LoVo (cell line): ENCODE data around the gene PLD5.
"Not testable (repeated sequence)": the region's sequence is repeated elsewhere in the genome, so short reads cannot be mapped to it uniquely, and the experiment has no call there.

ENCODE experiments used
- DNase-seq: peaks from one replicate; pipeline ENCODE4 v3.0.0-alpha.2; 2016; ENCODE audit warnings: low spot score

Gene PLD5

DNA sequence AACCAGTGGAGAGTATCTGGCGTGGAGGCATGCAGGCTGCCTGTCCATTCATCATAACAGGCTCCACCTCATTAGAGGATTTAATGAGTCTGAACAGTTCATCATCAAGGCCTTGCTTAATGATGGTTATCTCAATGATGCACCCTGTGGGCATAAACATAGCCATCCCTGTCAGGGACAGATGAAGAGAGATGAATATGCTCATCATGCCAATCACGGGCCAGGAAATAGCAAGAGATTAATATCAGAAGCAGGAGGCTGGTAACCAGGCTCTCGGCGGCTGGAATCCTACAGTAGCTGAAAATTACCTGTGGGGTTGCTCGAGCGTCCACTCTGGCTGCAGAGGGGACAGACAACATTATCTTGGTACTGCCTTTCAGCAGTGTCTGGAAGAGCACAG, 247.7 kb downstream of the PLD5 start:
- not testable (repeated sequence) for DNase-seq

- not testable (repeated sequence) for DNase-seq
Measured at GRCh38 chr1:242267004-242267403, 257.5 kb downstream of the PLD5 start.

DNA sequence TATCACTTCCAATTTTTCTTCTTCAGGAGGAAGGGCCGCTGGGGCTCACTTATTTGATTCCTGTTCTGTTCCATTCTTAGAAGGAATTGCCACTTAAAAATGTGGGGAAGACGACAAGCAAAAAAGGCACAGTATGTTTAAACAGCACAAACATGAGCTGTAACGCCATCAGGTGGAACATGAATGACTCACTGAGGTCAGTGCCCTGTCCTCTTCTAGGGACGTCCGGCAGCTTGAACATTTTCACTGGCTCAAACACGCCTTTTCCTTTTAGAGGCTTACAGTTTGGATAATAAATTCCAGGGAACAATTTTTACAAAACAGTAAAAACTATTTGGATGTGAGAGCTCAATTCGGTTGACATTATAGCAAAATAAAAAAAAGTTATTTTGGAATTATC, 260.1 kb downstream of the PLD5 start:
- DNase-seq, result not testable (repeated sequence)

DNA sequence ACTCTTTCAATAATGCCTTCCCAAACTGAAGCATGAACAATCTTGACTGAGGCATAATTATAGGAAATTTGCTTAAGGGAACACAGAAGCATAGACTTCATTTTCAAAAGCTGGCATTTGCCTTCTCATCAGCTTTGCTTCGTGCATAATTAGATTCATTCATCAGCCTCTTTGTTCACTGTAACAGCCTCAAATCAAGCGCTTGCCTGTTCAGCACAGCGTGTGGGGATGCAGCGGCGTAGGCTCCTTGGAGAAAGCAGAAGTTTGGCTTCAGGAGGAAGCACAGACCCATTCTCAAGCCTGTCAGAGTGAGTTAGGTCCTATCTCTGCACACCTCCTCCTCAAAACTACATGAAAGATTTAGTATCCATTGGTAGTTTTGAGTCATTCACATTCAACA, 279.2 kb downstream of the PLD5 start:
- DNase-seq, result no peak

DNA sequence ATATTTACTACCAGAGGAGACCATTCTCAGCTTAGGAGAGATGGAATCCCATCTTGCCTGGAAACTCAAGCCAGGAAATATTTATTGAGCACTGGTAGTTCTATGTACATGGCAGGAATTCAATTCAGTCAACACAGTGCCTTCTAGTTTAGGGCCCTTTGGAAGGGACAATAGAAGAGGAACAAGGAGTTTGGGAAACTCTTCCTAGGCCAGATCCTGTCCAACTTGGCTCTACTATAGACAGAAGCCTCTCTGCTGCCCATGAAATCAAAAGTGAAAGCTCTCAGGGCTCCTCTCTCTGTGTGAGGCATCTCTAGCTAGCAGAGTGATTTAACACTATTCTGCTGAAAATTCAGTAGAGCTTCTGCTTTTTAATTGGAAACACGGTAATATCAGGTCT, 281.0 kb downstream of the PLD5 start:
- no peak for DNase-seq

DNA sequence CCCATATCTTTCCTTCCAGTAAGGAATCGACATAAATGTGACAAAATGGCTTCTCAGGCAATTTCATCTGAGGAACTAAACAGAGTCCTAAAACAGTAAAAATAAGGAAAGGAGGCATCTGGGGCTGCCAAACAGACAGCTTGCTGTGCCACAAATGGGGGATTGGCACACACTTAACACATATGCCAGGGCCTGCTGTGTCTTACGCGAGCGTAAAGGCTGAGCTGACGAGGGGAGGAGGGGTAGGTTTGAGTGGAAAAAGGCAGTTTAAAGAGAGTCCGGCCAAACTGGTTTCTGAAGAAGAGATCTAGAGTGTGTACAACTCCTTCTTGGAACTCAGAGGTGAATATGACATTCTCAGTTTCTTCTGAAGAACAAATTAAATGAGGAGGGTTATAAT, 281.5 kb downstream of the PLD5 start:
- DNase-seq, result no peak

GRCh38 chr1:242241936-242242335, 282.6 kb downstream of the PLD5 start:
- no peak for DNase-seq

GRCh38 chr1:242240691-242241090, 283.8 kb downstream of the PLD5 start:
- DNase-seq, result no peak

DNA sequence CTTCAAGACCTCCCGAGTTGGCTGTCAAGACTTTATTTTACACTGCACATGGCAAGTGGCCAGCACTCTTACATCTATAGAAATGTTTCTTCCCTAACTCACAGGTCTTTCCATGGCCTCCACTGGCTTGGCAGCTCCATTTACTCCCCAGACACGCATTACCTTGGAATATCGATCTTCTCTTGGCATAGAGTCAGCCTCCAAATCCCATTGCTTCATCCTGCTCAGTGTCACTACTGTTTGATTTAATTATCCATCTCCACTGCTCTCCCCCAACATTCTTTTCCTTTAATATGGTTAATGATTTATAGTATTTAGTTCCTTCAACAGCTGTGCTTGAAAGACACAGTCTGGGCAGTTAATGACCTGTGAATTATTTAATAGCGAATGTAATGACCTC, 284.4 kb downstream of the PLD5 start:
- DNase-seq, result no peak

DNA sequence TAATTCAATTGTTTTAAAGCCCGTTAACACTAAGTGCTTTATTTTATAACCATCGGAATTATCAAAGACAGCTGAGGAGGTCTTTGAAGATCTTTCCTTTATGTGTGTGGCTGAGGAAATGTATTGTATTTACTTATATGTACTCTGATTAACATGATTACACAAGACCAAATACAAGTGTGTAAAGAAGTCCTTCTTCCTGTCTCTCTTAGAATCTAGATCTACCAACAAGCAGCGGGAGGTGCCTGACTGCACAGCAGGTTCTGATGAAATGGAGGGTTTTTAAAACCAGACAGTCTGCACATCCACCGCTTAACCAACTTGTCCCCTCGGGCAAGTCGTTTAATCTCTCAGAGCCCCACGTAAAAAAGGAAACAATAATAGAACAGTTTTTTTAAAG, 285.1 kb downstream of the PLD5 start:
- no peak for DNase-seq

- no peak for DNase-seq
Measured at GRCh38 chr1:242237051-242237450, 287.4 kb downstream of the PLD5 start.

DNA sequence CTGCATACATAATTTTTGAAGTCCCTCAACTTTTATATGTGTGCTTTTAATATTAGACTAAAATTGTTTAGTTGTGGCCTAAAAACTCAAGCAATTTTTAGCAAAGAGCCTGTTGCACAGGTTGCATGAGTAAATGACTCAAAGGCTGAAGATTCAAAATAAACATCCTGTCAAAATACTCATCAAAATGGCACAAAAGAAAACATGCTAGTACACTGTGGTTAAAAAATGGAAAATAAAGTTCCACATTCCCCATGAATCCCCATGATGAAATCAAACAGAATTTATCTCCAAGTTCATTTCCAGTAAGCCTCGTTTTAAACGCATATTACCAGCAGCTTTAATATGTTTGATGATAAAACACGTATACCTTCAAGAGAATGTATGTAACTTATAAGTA, 295.5 kb downstream of the PLD5 start:
- DNase-seq, result no peak

GRCh38 chr1:242225767-242226573, 298.5 kb downstream of the PLD5 start:
- DNase-seq, result peak; percentile 20

- DNase-seq, result not testable (repeated sequence)
Measured at GRCh38 chr1:242224878-242225766, 299.4 kb downstream of the PLD5 start.

DNA sequence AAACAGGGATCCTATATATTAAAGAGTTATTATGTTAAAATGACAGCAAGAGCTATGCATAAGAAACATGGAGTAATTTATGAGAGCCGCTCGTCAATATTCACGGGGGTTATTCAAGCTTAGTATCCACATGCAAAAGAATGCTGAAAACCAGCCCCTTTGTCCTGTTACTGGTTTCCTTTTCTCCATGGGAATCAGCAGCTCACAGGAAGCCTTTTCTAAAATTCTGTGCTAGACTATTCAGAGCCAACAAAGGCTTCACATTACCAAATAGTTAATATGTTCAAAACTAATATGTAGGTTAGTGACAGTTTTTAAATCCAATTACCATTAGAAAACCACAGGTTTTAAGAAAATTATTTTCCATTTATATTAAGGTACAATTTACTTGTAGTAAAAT, 300.0 kb downstream of the PLD5 start:
- DNase-seq, result no peak

GRCh38 chr1:242219905-242220304, 304.6 kb downstream of the PLD5 start:
- DNase-seq, result no peak

DNA sequence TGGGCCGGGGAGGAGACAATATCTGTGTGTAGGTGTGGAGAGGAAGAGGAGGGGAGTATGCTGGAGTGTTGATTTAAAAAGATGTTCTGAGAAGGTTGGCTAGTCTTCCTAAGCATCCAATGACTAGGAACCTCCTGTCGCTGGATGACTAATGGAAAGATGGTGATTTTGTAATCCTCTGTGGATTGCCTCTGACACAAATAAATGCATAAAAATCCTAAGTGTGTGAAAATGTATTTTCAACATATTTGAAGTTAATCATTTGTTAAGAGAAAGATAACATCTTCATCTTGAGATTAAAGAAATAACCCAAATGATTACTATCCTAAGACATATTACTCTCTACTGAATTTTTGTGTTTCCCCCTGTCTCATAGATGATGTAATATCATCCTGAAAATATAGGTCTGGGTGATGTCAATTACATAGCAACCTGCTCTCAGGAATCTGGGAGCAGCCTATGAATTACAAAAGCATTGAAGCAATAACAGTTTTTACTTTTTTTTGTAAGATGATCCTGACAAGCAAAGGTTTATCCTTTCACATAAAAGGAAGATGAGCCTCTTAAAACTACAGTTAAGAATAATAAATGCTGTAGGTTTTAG, 305.1 kb downstream of the PLD5 start:
- DNase-seq, result no peak

DNA sequence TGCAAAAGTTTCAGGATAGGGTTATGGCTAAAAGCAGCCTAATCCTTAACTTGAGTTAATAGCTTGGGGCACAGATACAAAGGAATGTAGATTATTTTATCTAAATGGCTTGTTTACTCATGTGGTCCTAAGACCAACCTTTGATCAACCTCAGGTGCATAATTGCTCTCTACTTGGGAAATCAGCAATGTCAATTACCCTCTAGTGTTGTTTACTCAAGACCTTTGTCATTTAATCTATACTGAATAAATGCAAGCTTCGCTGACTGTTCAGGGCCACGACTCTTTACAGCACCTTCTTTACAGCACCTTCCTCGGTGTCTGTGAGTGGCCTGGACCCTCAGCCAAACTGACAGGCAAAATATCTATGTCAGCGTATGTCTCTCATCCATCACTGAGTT, 308.1 kb downstream of the PLD5 start:
- no peak for DNase-seq

DNA sequence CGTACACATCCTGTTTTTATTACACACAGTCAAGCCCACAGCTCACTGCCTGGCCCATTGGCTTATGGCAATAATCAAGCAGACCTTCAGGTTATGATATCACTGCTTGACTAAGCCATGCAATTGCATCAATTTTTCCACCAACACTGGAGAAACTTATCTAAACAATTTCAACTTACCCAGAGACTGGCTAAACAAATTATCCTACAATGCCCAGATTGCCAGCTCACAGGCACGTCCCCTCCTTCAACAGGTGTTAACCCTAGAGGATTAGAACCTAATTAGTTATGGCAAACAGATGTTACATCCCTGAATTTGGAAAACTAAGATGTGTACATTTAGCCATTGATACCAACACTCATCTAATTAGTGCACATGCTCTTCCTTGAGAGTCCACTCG, 310.0 kb downstream of the PLD5 start:
- DNase-seq, result not testable (repeated sequence)

GRCh38 chr1:242212961-242213360, 311.5 kb downstream of the PLD5 start:
- not testable (repeated sequence) for DNase-seq

DNA sequence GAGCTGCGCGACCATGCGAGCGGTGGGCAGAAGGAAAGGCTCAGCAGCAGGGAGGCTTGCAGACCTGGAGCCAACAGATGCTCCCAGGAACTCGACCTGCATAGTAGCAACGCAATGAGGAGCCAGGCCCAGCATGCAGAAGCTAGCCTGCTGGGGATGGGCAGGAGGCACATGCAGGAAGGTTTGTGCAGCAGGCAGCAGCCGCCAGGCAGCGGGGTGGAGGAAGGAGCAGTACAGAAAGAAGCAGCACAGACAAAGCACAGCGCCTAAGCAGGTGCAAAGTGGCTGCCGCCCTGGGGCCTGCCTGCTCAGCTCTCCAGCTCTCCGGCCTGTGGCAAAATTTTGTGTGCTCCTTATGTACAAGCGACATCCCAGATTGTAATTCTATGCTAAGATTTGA, 312.1 kb downstream of the PLD5 start:
- no peak for DNase-seq

DNA sequence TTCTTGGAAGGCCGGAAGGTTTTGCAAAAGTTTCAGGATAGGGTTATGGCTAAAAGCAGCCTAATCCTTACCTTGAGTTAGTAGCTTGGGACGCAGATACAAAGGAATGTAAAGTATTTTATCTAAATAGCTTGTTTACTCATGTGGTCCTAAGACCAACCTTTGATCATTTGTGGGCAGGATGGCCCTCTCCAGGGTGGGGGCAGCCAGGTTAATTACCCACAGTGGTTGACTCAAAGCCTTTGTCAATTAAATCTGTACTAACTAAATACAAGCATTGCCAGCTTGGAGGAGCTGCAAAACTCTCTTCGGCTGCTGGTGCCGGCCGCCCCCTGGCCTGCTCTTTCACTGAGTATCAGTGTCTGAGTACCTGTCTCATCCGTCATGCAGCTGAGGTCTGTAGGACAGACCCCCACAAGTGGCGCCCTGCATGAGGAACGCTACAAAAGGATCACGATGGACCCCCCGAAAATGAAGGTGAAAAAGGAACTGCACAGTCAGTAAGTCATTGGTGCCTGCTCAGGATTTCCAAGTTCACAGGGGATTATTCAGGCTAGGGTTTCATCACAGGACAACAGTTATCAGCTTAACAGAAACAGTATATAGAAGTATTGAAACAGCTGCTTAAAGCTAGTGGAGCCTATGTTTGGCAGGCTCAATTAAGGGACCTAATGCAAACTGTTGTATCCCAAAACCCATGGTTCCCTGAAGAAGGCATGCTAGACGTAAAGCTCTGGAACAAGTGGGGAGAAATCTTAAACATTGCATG, 313.1 kb downstream of the PLD5 start:
- peak; percentile 15 for DNase-seq
